Choroid plexus epithelial cell (primary cell): ENCODE results near the gene DPH1.

Source experiments
- DNase-seq: peaks from one replicate; pipeline ENCODE4 v3.0.0-alpha.2; 2010; ENCODE audit warnings: low read depth
- H3K4me3 ChIP-seq: 2 replicates; pipeline ENCODE4 v1.5.1; 2011; ENCODE audit warnings: low read depth, mild to moderate bottlenecking, control low read depth, low read length, moderate library complexity
- CTCF ChIP-seq: conservative IDR thresholded peaks from 2 replicates; pipeline ENCODE4 v1.5.1; 2011; ENCODE audit warnings: low read depth, mild to moderate bottlenecking, control low read depth, inconsistent platforms, low read length, moderate library complexity

DPH1 gene

GRCh38 chr17:2051061-2051932, 21.3 kb downstream of the DPH1 start:
- peak; percentile 50 for DNase-seq
- peak overlapping the region; percentile 60 for H3K4me3 ChIP-seq
- no peak for TF ChIP-seq CTCF

DNA sequence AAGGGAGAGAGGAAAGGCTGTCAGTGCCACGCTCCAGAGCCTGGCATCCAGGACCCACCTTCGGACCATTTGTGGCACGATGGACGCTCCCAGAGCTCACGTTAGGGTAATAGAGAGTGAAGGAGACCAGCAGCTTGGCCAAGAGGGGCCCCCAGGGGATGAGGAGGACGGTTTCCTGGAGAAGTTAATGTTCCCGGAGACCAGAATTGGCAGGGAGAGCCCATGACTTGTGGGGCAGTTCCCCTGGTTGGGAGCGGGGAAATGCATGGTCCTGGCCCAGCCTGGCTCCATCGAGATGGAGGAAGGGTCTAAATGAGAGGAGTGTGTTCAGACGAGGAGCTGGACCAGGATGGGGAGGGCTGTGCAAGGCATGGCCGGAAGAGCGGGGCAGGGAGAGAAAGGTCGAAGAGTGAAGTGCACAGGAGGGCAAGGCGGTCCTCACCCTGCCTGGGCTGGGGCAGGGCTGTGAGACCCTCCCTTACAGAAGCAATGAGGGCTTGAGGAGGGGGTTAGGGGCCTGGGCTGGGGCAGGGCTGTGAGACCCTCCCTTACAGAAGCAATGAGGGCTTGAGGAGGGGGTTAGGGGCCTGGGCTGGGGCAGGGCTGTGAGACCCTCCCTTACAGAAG, 22.1 kb downstream of the DPH1 start:
- DNase-seq, result no peak
- TF ChIP-seq CTCF, result no peak
- no peak overlapping the region for H3K4me3 ChIP-seq

- H3K4me3 ChIP-seq, result peak overlapping the region; percentile 79
- TF ChIP-seq CTCF, result peak; percentile 54
- DNase-seq, result peak; percentile 78
Measured at GRCh38 chr17:2053380-2054261, 23.7 kb downstream of the DPH1 start.

- peak overlapping the region; percentile 79 for H3K4me3 ChIP-seq
- no peak for TF ChIP-seq CTCF
- DNase-seq, result no peak
Measured at GRCh38 chr17:2054262-2054511, 24.2 kb downstream of the DPH1 start.

GRCh38 chr17:2054512-2055291, 24.7 kb downstream of the DPH1 start, which contains the start of gene HIC1:
HIC1 (plus strand) TSS chr17:2055103; CDS start chr17:2056691, 1,588 bp downstream.
- peak; percentile 53 for TF ChIP-seq CTCF
- H3K4me3 ChIP-seq, result peak within 1 kb of the TSS; percentile 79
- peak; percentile 82 for DNase-seq

GRCh38 chr17:2055292-2056205, 25.6 kb downstream of the DPH1 start:
- H3K4me3 ChIP-seq, result peak overlapping the region; percentile 79
- TF ChIP-seq CTCF, result no peak
- peak; percentile 63 for DNase-seq
